IPS-18c (cell line): ENCODE results near the gene NRCAM.

Experiments used
- H3K4me3 ChIP-seq: 2 replicates; pipeline ENCODE4 v1.7.0; 2013; ENCODE audit warnings: low read depth, mild to moderate bottlenecking, low read length, moderate library complexity; ENCODE audit not compliant: insufficient read depth
- H3K9me3 ChIP-seq: one replicate; pipeline ENCODE4 v1.6.1; 2013; ENCODE audit warnings: mild to moderate bottlenecking, low read length, moderate library complexity; ENCODE audit not compliant: control insufficient read depth, insufficient read depth

Gene NRCAM

DNA sequence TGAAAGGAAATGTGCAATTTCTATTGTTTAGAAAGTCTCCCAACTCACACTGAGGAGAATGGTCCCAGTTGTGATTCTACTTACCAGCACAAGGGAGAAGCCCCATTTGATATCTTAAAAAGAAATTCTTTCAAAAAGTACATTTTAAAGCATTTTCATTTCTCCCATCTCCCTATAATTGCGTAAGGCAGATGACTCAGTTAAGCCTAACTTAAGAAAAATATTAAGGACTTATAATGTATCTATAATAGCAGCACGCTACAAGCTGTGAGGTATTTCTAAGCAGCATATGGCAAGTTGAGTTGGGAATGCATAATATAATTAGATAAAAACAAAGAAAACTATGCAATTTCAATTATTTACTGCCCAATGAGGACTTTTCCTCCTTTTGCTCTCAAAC lies 8.5 kb upstream of the NRCAM start:
- H3K4me3 ChIP-seq = no peak overlapping the region
- no peaks in the 10 kb centered on the region for H3K9me3 ChIP-seq

DNA sequence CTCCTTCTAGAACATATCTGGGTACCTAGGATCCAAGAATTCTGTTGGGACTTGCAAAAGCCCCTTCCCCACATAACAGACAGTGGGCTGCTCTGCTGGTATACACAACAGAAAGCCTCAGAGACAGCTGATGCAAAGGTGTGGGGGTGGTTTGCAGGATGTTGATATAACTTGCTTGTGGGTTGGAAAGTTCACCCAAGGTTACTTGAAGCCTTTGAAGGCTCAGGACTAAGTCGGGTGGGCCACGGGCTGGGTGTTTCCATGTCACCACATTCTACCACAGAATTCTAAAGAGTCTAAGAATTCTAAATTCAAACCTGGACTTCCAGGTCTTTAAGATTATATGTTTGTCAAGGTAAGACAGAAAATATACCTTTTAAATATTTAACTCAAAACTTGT lies 7.4 kb upstream of the NRCAM start:
- H3K9me3 ChIP-seq = no peaks in the 10 kb centered on the region
- no peak overlapping the region for H3K4me3 ChIP-seq

DNA sequence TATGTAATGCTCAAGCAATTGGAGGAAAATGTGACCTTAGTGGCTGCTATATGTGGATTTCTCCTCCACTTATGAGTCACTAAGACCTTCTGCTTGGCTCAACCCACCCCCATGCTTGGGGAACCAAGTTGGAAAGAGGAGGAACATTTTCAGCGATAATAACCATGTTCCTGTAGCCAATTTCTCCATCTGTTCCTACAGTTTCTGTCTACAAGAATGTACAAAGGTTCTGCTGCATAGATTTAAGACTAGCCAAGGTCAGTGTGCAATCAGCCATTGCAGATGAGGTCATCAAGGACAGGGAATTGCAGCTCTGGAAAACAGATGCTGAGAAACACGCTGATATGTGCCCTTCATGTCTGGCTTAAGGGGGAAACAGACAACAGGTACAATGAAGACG lies 5.6 kb upstream of the NRCAM start:
- no peak overlapping the region for H3K4me3 ChIP-seq
- H3K9me3 ChIP-seq = no peaks in the 10 kb centered on the region

DNA sequence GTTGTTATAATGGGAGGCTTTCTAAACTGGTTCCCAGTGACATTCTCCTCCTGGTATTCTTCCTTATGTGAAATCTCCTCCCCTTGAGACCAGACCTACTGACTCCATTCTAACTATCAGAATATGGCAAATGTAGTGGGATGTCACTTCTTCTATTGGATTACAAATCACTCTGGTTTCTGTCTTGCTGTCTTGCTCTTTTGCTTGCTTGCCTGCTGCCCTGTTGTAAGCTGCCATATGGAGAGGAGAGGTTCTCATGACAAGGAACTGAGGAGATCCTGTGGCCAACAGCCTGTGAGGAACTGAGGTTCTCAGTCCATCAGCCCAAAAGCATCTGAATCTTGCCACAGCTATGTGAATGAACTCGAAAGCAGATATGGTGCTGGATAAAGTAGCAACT lies 4.7 kb upstream of the NRCAM start:
- no peak overlapping the region for H3K4me3 ChIP-seq
- no peaks in the 10 kb centered on the region for H3K9me3 ChIP-seq

DNA sequence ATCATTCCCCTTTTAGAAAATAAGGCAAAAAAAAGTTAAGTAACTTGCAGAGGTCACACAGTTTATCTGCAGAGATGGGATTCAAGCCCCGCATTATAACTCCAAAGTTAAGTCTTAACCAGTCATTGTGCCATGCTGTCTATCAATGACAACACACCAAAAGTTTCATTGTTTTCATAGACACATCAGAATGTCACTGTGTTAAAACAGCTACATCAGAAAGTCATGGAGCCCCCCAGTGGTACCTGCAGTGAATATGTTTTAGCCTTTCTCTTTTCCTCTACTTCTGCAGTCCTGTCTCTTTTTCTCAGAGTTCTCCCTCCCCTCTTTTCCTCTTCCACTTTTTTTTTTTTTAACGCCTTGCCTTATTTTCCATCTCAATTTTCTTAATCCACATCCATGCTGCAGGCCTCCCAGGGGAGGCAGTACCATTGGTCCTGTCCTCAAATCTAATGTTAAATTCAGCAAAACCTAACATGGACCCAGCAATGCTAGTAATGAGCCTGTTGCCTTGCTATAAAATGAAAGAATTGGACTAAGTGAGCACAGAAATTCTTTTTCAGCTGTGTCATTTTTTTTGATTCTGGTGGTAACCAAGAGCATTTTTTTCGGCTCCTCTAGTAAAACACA lies 3.8 kb upstream of the NRCAM start:
- Histone ChIP-seq H3K4me3 (no peak overlapping the region), H3K9me3 (no peaks in the 10 kb centered on the region)

DNA sequence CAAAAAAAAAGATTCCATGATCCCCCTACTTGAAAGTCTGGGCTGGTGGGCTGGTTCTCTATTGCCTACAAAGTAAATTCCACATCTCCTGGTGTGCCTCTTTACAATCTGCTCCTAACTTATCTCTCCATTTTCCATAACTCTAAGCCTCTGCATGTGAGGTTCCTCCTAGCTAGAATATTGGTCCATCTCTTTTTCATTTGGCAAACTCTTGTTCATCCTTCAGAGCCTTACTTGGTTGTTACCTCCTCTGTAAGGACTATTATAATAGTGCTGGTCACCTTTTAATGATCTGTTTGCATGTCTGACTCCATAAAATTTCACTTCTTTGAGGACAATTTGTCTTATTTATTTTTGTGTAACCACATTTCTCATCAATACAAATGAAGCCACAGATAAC lies 1.6 kb upstream of the NRCAM start:
- Histone ChIP-seq H3K4me3 (no peak overlapping the region), H3K9me3 (no peaks in the 10 kb centered on the region)

DNA sequence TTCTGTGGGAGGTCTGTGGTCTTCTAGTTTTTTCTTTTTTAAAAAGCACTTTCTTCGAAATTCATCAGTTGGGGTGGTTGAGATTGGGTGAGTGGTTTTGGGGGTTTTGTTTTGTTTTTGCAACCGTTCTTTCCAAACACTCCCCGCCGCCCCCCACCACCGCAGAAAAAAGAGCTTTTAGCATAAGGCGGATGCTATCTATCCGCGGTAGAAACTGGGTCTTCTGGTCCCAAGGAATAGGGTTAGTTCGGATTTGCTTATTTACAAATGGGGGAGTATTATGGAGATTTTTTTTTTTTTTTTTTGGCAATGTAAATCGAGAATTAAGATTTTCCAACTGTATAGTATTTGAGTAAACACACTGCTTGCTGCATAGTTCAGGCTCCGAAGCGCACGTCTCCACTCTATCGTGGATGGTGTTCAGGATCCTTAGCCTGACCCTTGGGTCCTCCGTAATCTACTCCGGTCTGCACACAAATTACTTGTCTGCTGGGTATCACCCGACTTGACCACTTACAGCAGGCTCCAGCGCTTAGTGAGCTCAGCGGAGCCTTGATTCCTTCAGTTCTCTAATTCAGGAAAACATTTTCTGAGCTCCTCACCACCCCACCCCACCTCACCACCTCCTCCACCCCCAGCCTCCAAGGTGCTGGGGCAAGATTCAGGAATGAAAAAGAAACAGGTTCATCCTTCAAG lies 757 bp upstream of the NRCAM start:
- Histone ChIP-seq H3K9me3 (no peaks in the 10 kb centered on the region), H3K4me3 (peak overlapping the region; percentile 45)

DNA sequence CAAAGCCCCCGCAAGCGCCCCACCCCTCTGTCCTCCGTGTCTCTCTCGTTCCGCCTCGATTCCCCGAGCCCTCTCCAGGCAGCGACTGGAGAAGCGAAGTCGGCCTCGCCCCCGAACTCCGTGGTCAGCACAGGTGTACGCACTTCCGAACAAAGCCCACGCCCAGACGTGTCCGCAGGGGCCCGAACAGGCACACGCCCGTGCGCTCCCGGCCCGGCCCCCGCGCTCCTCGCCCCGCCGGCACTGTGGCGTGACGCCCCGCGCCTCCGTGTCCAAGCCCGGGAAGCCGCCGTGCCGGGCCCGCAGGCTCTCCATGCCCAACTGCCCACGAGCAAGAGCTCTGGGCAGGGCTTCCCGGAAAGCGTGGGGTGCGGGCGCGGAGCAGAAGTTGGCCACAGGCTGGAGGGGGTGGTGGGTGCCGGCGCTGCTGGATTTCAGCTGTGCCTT lies 662 bp downstream of the NRCAM start:
- H3K9me3 ChIP-seq = no peaks in the 10 kb centered on the region
- peak overlapping the region; percentile 77 for H3K4me3 ChIP-seq

DNA sequence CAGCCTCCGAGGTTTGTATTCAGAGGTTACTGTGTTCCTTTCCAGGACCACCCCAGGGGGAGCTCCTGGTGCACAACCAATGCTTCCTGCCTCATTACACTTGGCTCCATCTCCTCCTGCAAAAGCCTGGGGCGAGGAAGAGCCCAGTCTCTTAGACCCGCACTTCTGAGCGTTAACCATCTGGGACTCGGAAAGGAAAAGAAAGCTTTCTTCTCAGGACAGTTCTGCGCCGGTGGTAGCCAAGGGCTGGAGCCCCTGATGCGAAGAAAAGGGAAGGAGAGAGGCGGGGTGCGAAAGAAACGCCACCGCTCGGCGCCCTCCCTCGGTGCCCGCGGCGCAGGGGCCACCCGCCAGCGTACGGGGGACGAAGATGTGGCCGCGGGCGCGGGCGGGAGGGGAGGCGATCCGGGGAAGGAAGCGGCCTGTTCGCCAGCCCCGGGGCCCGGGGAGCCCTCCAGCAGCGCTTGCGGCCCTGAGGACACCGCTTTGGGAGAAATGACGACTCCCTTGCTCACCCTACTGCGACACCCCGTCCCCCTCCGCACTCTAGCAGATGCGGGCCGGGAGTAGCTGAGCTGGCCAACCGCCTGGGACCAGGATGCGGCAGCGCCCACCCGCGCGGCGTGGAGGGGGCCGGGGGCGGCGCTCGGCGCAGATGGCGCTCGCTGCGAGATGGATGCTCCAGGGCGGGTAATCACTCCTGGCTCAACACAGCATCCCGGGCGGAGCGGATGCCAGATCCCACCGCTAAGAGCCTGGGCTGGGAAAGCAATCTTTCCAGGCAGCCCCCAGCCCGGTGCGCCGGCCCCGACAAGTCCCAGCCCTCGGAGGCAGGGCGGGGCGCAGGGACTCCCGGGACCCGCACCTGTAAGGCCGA lies 1.3 kb downstream of the NRCAM start:
- Histone ChIP-seq H3K9me3 (no peaks in the 10 kb centered on the region), H3K4me3 (peak overlapping the region; percentile 77)

DNA sequence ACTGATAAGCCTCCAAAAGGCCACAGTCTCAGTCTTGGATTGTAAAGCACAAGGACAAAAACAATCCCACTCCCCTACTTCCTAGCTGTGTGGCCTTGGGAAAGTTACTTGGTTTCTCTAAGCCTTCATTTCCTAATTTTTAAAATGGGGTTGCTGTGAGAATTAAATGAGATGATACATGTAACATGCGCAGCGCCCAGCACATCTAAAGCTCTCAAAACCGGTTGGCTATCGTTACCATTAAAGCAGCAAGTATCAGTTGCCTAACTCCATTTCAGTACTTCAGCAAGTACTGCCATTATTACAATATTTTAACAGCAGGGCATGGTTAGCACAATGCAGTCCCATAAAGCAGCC lies 1.9 kb downstream of the NRCAM start:
- H3K4me3 ChIP-seq = peak overlapping the region; percentile 77; the same call in 1 of the 2 replicates
- no peaks in the 10 kb centered on the region for H3K9me3 ChIP-seq

DNA sequence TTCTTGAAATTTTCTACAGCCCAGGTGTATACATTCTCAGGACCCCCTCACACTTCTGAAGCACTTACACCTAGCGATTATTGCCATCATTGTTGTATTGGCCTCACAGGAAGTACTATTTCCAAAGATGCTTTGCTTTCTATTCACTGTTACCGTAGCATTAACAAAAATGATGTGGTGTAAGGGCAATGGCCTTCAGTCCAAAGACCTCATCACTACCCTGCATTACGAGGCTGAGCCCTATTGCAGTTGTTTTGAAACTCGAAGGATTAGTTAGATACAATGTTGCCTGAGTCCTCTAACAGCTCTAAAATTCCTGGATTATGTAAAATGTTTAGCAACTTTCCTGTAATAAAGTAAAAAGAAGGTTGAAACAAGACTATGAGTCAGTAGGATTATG lies 2.9 kb downstream of the NRCAM start:
- no peaks in the 10 kb centered on the region for H3K9me3 ChIP-seq
- no peak overlapping the region for H3K4me3 ChIP-seq

DNA sequence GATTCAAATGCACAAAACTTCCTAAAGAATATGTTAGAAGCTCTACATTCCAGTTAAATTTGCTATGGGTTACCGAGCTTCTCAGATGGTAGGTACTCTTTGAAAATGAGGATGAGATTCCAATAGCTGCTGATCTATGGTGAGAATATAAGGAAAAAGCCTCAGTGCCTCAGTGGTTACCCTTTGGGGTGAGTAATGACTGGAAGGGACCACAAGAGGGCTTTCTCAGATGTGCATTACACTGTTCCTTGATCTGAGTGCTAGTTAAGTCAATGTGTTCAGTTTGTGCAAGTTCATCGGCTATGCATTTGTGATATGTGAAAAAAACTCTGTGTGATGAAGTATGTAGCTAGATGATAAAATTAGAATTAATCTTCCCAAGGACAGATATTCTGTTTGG lies 3.5 kb downstream of the NRCAM start:
- Histone ChIP-seq H3K4me3 (no peak overlapping the region), H3K9me3 (no peaks in the 10 kb centered on the region)

DNA sequence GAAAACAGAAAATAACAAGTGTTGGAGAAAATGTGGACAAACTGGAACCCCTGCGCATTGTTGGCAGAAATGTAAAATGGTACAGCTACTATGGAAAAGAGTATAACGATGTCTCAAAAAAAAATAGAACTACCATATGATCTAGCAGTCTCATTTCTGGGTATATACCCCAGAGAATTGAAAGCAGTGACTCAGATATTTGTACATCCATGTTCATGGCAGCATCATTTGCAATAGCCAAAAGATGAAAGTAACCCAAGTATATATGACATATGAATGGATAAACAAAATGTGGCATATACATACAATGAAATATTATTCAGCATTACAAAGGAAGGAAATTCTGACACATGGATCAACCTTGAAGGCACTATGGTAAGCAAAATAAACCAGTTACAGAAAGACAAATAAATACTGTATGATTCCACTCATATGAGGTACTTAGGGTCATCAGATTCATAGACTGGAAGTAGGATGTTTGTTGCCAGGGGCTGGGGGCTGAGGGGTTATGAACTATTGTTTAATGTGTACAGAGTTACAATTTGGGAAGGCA lies 4.9 kb downstream of the NRCAM start:
- Histone ChIP-seq H3K4me3 (no peak overlapping the region), H3K9me3 (no peaks in the 10 kb centered on the region)

DNA sequence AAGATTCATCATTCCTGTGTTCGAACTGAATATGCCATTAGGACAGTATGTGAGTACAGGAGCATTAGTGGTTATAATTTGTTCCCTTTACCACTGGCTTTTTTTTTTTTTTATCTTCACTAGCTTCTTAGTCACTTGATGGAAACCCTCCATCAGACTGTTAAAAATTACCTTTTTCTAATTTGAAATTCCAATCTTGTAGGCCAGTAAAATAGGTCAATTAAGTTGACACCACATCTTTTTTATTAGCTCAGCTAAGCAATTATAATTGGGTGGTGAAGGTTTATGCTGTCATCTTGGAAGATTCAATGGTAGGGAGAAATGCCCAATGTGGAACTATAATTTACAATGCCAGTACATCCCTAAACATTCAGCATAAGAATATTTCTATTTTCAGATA lies 6.1 kb downstream of the NRCAM start:
- Histone ChIP-seq H3K9me3 (no peaks in the 10 kb centered on the region), H3K4me3 (no peak overlapping the region)

DNA sequence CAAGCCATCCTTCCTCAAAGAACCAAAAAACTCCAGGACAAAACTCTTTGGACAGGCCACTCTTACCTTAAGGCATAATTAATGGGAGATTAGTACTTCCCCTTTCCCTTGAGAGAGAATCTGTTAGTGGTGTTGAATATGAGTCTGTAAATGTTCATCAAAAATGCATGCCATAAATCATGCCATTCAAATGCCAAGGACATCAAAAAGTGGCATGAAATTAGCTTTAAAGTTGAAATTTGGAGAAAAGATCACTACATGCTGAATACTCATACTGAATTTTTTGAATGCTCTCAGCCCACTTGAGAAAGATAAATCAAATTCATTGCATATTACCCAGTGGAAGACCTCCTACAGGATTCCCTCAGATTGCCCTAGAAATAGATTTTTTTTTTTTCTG lies 6.7 kb downstream of the NRCAM start:
- Histone ChIP-seq H3K4me3 (no peak overlapping the region), H3K9me3 (no peaks in the 10 kb centered on the region)

DNA sequence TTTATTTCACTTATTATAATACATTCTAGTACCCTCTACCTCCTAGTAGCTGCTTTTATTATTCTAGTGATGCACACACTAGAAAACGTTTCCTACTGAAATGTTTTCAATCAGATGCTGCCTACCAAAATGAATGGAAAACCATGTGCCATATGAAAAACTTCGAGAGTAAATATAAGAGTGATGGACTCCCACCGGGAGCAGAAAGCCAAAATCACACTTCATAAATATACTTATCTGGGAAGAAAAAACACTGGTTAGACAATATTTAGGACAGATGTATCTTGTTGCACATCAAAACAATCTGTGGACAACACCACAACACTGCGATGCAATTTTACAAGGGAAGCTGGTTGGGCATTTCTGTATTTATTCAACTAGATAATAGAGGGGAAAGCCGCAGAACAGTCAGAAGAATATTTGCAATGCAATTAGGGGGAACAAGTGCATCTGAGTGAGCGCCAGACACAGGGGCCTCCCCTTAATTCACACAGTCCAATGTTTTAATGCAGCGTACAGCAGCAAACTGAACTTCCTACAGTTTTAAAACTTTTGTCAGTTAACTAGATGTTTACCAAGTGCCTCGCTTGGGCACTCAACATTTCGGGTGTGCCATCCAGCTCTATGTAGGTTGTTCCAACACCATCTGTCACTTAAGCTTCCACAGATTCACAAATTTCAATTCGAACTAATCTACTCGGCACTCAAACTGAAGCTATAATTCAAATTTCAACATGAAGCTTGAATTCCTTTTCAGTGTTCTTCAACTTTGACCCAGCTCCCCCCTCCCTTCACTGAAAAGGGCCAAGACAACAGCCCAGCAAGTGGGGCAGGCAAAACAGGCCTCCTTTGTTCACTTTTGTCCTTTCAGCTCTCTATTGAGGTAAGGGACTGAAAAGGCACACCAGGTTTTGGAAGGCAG lies 7.4 kb downstream of the NRCAM start:
- Histone ChIP-seq H3K9me3 (no peaks in the 10 kb centered on the region), H3K4me3 (no peak overlapping the region)

DNA sequence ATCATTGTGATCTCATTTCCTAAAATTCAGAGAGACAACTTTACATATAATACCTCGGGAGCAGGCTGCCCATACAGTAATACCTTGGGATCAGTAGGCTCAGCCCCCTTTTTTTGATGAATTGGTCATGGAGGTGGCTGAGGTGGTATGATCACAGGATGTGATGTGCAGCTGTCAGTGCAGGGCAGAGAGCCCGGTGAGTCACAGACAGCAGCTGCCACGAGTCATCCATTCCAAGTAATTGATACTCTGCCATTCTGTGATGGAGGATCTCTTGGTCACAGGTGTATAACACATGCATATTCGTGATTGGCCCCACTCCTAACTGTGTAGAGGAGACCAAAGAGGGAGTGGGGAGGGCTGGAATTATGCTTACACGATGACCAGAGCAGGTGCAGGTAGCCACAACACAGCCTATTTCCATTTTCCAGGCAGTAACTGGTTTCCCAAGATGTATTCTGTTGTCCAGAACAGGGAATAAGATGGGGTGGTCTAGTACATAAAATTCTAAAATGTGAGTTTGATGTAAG lies 14.1 kb downstream of the NRCAM start:
- Histone ChIP-seq H3K4me3 (no peak overlapping the region), H3K9me3 (no peaks in the 10 kb centered on the region)
